ENCODE measurements around the gene NDUFB2.

DNA sequence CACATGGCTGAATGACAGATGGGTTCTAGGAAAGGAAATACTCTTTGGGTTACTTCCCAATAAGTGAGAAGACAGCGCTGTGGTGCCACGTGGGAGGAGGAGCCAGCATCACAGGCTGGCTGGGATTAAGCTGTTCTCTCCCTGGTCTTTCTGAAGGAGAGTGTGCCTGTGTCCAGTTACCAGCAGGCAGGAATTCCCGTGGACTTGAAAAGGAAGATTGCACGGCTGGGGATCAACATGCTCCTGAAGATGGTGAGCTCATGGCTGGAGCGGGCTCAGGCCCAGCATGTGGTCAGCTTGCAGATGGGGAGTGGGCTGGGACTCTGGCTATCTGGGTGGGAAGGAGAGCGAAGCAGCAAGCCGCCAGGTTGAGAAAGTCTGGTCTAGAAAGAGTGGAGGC lies 15.6 kb upstream of the NDUFB2 start:
- TF ChIP-seq PRPF4 (IDR thresholded peaks at IDR 0.05; ENCODE audit: insufficient read depth, low read depth, low read length, poor library complexity, severe bottlenecking) (no peak), TARDBP (IDR thresholded peaks at IDR 0.05) (no peak), EP300 (IDR thresholded peaks at IDR 0.05; ENCODE audit: low read length) (no peak), TEAD4 (IDR thresholded peaks at IDR 0.05; ENCODE audit: low read length) (no peak), TEAD4 (CRISPR knock-in tag; IDR thresholded peaks at IDR 0.05; ENCODE audit: borderline replicate concordance) (no peak), CEBPB (tag; IDR thresholded peaks at IDR 0.05) (no peak)

Measured in K562 (cell line).